SK-N-SH (cell line): ENCODE measurements around the gene CYBA. TPM values are rescaled to one million over a fixed set of nuclear protein-coding genes. Genes with fewer than 3 reads are reported as not detected.

Source experiments
- CTCF ChIA-PET: fragments of 300-600, 350-600 bp; formaldehyde crosslinking; extraction: SDS; loops from one replicate; lab custom pipeline; 2021; lab: Yijun Ruan, JAX
- POLR2A ChIA-PET: fragments of 350-600 bp; sonication (Branson Sonifier 250); formaldehyde crosslinking; extraction: SDS; loops from one replicate; lab custom pipeline; 2020; ENCODE audit warnings: antibody characterized with exemption, inconsistent platforms; lab: Yijun Ruan, JAX
- DNase-seq: peaks from one replicate; pipeline ENCODE4 v3.0.0; 2012
- H2AFZ ChIP-seq: fragments of 200-600 bp; sonication (generic); 2 replicates; pipeline ENCODE4 v1.8.1; 2016; ENCODE audit warnings: antibody characterized with exemption, mild to moderate bottlenecking, low read depth
- H3F3A ChIP-seq: fragments of 200-600 bp; sonication (generic); replicated peaks from 2 replicates; pipeline ENCODE3; 2016; ENCODE audit warnings: antibody characterized with exemption, mild to moderate bottlenecking; ENCODE audit not compliant: insufficient read depth
- H3K27ac ChIP-seq, 2 experiments: fragments of 200-500 bp in 1 of 2; fragments of 200-600 bp in 1 of 2; sonication (Bioruptor generic) in 1 of 2; sonication (generic), shearing (Covaris generic) in 1 of 2; 2 replicates each; pipeline versions ENCODE4 v1.5.1 to v1.6.1; 2014 to 2016; ENCODE audit warnings: low read depth in 2 of 2, inconsistent platforms in 1 of 2, low read length in 1 of 2, mild to moderate bottlenecking in 1 of 2, mixed read lengths in 1 of 2
- H3K27me3 ChIP-seq: fragments of 200-600 bp; sonication (generic), shearing (Covaris generic); 2 replicates; pipeline ENCODE4 v1.6.1; 2016; ENCODE audit warnings: mixed run types; ENCODE audit not compliant: insufficient read depth
- H3K36me3 ChIP-seq, 2 experiments: fragments of 200-500 bp in 1 of 2; fragments of 200-600 bp in 1 of 2; sonication (Bioruptor generic) in 1 of 2; sonication (generic) in 1 of 2; replicated peaks in 1 of 2; 2 replicates each; pipeline versions ENCODE3 to v1.5.1; 2014 to 2016; ENCODE audit warnings: low read length in 1 of 2, mild to moderate bottlenecking in 1 of 2; ENCODE audit not compliant: insufficient read depth in 2 of 2, control insufficient read depth in 1 of 2
- H3K4me1 ChIP-seq, 2 experiments: fragments of 200-500 bp in 1 of 2; fragments of 200-600 bp in 1 of 2; sonication (Bioruptor generic) in 1 of 2; sonication (generic), shearing (Covaris generic) in 1 of 2; 2 replicates each; pipeline versions ENCODE4 v1.5.1 to v1.6.1; 2014 to 2016; ENCODE audit warnings: low read depth in 1 of 2, low read length in 1 of 2, mixed run types in 1 of 2; ENCODE audit not compliant: insufficient read depth in 2 of 2, control insufficient read depth in 1 of 2
- H3K4me2 ChIP-seq: fragments of 200-600 bp; sonication (generic), shearing (Covaris generic); 2 replicates; pipeline ENCODE4 v1.6.1; 2017; ENCODE audit warnings: mixed run types
- H3K4me3 ChIP-seq, 2 experiments: fragments of 200-500 bp in 1 of 2; fragments of 200-600 bp in 1 of 2; sonication (Bioruptor generic) in 1 of 2; sonication (generic), shearing (Covaris generic) in 1 of 2; 2 replicates each; pipeline versions ENCODE4 v1.5.1 to v1.8.1; 2014 to 2016; ENCODE audit warnings: low read depth in 2 of 2, inconsistent platforms in 1 of 2, low read length in 1 of 2, mild to moderate bottlenecking in 1 of 2, mixed read lengths in 1 of 2, moderate library complexity in 1 of 2
- H3K79me2 ChIP-seq: fragments of 200-600 bp; sonication (generic); 2 replicates; pipeline ENCODE4 v1.8.1; 2017; ENCODE audit warnings: mild to moderate bottlenecking; ENCODE audit not compliant: insufficient read depth
- H3K9ac ChIP-seq: fragments of 200-600 bp; sonication (generic); 2 replicates; pipeline ENCODE4 v1.6.1; 2017; ENCODE audit warnings: mixed run types
- H3K9me2 ChIP-seq: fragments of 200-600 bp; sonication (generic); 2 replicates; pipeline ENCODE4 v1.6.1; 2017; ENCODE audit warnings: mixed run types
- H3K9me3 ChIP-seq: fragments of 200-600 bp; sonication (generic); 2 replicates; pipeline ENCODE4 v1.6.1; 2017; ENCODE audit warnings: mixed run types, mild to moderate bottlenecking, moderate library complexity
- H4K20me1 ChIP-seq: fragments of 200-600 bp; sonication (generic); 2 replicates; pipeline ENCODE4 v1.6.1; 2017; ENCODE audit warnings: mild to moderate bottlenecking, mixed run types; ENCODE audit not compliant: insufficient read depth
- CHD2 ChIP-seq: fragments of 150-350 bp; IDR thresholded peaks from 2 replicates; pipeline ENCODE4 v1.6.1; 2018; ENCODE audit warnings: low read length; ENCODE audit not compliant: partially characterized antibody
- ELF1 ChIP-seq: IDR thresholded peaks from 2 replicates; pipeline ENCODE4 v1.4.0; 2012
- EP300 ChIP-seq, 2 experiments: IDR thresholded peaks; 2 replicates each; pipeline versions ENCODE4 v1.4.0 to v1.6.1; 2012; ENCODE audit warnings: borderline replicate concordance in 1 of 2, low read depth in 1 of 2, low read length in 1 of 2
- FOSL2 ChIP-seq: IDR thresholded peaks from 2 replicates; pipeline ENCODE4 v1.4.0; 2012; ENCODE audit warnings: low read depth, mild to moderate bottlenecking, moderate library complexity, borderline replicate concordance
- GABPA ChIP-seq: IDR thresholded peaks from 2 replicates; pipeline ENCODE4 v1.4.0; 2012; ENCODE audit warnings: low read depth, mild to moderate bottlenecking
- GATA2 ChIP-seq: sonication (generic); formaldehyde crosslinking; IDR thresholded peaks from 2 replicates; pipeline ENCODE4 v1.5.0; 2020; ENCODE audit warnings: mild to moderate bottlenecking, missing genetic modification reagents
- MXI1 ChIP-seq: IDR thresholded peaks from 2 replicates; pipeline ENCODE4 v1.6.1; 2012; ENCODE audit warnings: mild to moderate bottlenecking, low read depth, low read length, improper control_type of control experiment
- RAD21 ChIP-seq: IDR thresholded peaks from 2 replicates; pipeline ENCODE4 v1.6.1; 2012; ENCODE audit warnings: mild to moderate bottlenecking, low read length
- RXRA ChIP-seq: IDR thresholded peaks from 2 replicates; pipeline ENCODE4 v1.4.0; 2012; ENCODE audit warnings: low read depth, mild to moderate bottlenecking, borderline replicate concordance
- SIN3A ChIP-seq: IDR thresholded peaks from 2 replicates; pipeline ENCODE4 v1.6.1; 2012; ENCODE audit warnings: low read depth, mild to moderate bottlenecking, low read length, moderate library complexity, borderline replicate concordance
- SMC3 ChIP-seq: IDR thresholded peaks from 2 replicates; pipeline ENCODE4 v1.6.1; 2012; ENCODE audit warnings: low read depth, low read length, improper control_type of control experiment
- TAF1 ChIP-seq: IDR thresholded peaks from 2 replicates; pipeline ENCODE4 v1.6.1; 2012; ENCODE audit warnings: low read depth, mild to moderate bottlenecking, low read length, moderate library complexity, borderline replicate concordance
- TCF12 ChIP-seq: IDR thresholded peaks from 2 replicates; pipeline ENCODE4 v1.4.0; 2012
- TEAD4 ChIP-seq: IDR thresholded peaks from 2 replicates; pipeline ENCODE4 v1.4.0; 2012; ENCODE audit warnings: mild to moderate bottlenecking, borderline replicate concordance; ENCODE audit not compliant: insufficient read depth
- WGBS: methylation state at CpG from one replicate; pipeline ENCODE4 v1.1.6; 2017; ENCODE audit warnings: low lambda C conversion rate; 5-methylcytosine and 5-hydroxymethylcytosine counted together
- polyA plus RNA-seq, 3 experiments: library from polyadenylated mRNA; depleted of rRNA; stranded (reverse); fragments of >200 nt; gene quantifications; 2 replicates each; pipeline ENCODE4 v1.2.3, GENCODE V29; 2012
- TF ChIP-seq, protein P1 (sequence below): IDR thresholded peaks from 2 replicates; pipeline ENCODE4 v1.4.0; 2012; ENCODE audit warnings: low read depth, borderline replicate concordance
- TF ChIP-seq, protein P2 (sequence below): IDR thresholded peaks from 2 replicates; pipeline ENCODE4; 2012
- TF ChIP-seq, protein P3 (sequence below): fragments of 150-350 bp; IDR thresholded peaks from 2 replicates; pipeline ENCODE4 v1.6.1; 2017; ENCODE audit warnings: antibody characterized with exemption, low read length, low read depth, borderline replicate concordance
- TF ChIP-seq, protein P4 (sequence below): IDR thresholded peaks from 2 replicates; pipeline ENCODE4 v1.6.1; 2012; ENCODE audit warnings: mild to moderate bottlenecking, low read depth, low read length, moderate library complexity
- TF ChIP-seq, protein P5 (sequence below): fragments of 150-350 bp; IDR thresholded peaks from 2 replicates; pipeline ENCODE4 v1.6.1; 2016; ENCODE audit warnings: mild to moderate bottlenecking, low read depth, low read length

CYBA gene
- polyA plus RNA-seq, 1 of the 3 experiments (the other 2 are of a cell fraction) = 176 TPM

DNA sequence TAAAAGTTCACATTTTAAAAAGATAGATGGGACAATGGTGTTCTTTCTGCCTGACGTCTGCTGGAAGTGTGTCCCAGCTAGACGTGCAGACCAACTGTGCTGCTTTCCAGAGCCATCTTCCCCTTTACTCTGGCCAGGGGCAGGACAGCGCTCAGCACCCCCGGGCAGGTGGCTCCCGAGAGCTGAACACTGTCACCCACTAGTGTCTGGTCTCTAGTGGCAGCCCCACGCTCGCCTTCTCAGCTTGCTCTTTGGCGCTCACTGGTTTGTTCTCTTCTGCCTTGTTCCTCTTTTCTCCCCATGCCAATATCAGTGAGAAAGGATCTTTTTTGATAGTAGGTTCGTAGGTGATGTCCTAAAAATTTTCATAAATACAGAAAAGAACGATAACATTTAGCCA lies 54.9 kb downstream of the CYBA start:
- TF ChIP-seq EP300 (IDR thresholded peaks at IDR 0.05; ENCODE audit: borderline replicate concordance in 1 of 2, low read depth in 1 of 2, low read length in 1 of 2) (no peak), TCF12 (no peak), GABPA (no peak), GATA2 (CRISPR knock-in tag) (no peak), MXI1 (no peak), ELF1 (no peak), RXRA (no peak), TAF1 (no peak), FOSL2 (no peak), SMC3 (no peak), SIN3A (no peak), RAD21 (no peak), TEAD4 (no peak)
- TF ChIP-seq, protein P1, sequence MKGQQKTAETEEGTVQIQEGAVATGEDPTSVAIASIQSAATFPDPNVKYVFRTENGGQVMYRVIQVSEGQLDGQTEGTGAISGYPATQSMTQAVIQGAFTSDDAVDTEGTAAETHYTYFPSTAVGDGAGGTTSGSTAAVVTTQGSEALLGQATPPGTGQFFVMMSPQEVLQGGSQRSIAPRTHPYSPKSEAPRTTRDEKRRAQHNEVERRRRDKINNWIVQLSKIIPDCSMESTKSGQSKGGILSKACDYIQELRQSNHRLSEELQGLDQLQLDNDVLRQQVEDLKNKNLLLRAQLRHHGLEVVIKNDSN = no peak
- TF ChIP-seq, protein P2, sequence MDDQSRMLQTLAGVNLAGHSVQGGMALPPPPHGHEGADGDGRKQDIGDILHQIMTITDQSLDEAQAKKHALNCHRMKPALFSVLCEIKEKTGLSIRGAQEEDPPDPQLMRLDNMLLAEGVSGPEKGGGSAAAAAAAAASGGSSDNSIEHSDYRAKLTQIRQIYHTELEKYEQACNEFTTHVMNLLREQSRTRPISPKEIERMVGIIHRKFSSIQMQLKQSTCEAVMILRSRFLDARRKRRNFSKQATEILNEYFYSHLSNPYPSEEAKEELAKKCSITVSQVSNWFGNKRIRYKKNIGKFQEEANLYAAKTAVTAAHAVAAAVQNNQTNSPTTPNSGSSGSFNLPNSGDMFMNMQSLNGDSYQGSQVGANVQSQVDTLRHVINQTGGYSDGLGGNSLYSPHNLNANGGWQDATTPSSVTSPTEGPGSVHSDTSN = no peak
- TF ChIP-seq, protein P3, sequence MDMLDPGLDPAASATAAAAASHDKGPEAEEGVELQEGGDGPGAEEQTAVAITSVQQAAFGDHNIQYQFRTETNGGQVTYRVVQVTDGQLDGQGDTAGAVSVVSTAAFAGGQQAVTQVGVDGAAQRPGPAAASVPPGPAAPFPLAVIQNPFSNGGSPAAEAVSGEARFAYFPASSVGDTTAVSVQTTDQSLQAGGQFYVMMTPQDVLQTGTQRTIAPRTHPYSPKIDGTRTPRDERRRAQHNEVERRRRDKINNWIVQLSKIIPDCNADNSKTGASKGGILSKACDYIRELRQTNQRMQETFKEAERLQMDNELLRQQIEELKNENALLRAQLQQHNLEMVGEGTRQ = no peak
- Histone ChIP-seq H3K9me3 (no peaks in the 10 kb centered on the region), H3K9ac (no peak overlapping the region), H3K27ac (no peak overlapping the region), H3K4me3 (no peak overlapping the region), H3K9me2 (no peaks in the 10 kb centered on the region), H3K79me2 (peaks cover 50% of the 10 kb centered on the region; the same call in 1 of the 2 replicates), H3F3A (no peaks in the 10 kb centered on the region), H2AFZ (no peak overlapping the region), H3K36me3 (peaks cover 27 to 47% of the 10 kb centered on the region in 2 experiments), H3K27me3 (no peaks in the 10 kb centered on the region), H3K4me2 (no peak overlapping the region), H4K20me1 (no peaks in the 10 kb centered on the region; the same call in 1 of the 2 replicates), H3K4me1 (no peaks in the 10 kb centered on the region)
- POLR2A ChIA-PET = no interaction called here
- no peak for DNase-seq
- WGBS = 98% methylated on average over 8 of the region's 10 CpGs
- CTCF ChIA-PET = interaction anchor here (1.1 kb wide), 1 partner anchor 107 kb away, joined by 3 read pairs; no protein-coding TSS in a partner anchor

DNA sequence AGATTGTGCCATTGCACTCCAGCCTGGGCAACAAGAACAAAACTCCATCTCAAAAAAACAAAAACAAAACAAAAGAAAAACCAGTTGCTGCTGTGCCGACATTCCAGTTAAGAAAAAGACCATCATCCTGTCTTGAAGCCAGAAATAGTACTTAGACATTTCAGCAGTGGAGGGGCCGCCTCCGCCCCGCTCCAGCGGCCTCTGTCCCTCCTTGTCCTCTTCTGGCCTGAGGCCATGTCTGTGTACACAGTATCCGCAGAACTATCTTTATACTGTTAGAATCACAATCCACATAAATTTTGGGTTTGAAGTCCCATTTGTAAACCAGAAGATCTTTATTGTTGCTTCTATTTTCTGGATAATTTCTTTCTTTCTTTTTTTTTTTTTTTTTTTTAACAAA lies 55.8 kb downstream of the CYBA start:
- no peak overlapping the region for H3K27ac ChIP-seq
- H3K4me2 ChIP-seq = no peak overlapping the region
- 95% methylated on average over 6 of the region's 6 CpGs for WGBS
- H3K9me3 ChIP-seq = no peaks in the 10 kb centered on the region
- peaks cover 46% of the 10 kb centered on the region; the same call in 1 of the 2 replicates for H3K79me2 ChIP-seq
- H3K27me3 ChIP-seq = no peaks in the 10 kb centered on the region
- H3K4me1 ChIP-seq = no peaks in the 10 kb centered on the region
- H3K9ac ChIP-seq = no peak overlapping the region
- ChIA-PET POLR2A (interaction anchor here (0.6 kb wide), 1 partner anchor 17 kb away, joined by 3 read pairs; no protein-coding TSS in a partner anchor), CTCF (interaction anchor here (1.1 kb wide), 1 partner anchor 107 kb away, joined by 3 read pairs; no protein-coding TSS in a partner anchor)
- H3K4me3 ChIP-seq = no peak overlapping the region
- H3K9me2 ChIP-seq = no peaks in the 10 kb centered on the region
- no peak for DNase-seq
- no peaks in the 10 kb centered on the region for H3F3A ChIP-seq
- TF ChIP-seq RAD21 (no peak), GATA2 (CRISPR knock-in tag) (no peak), EP300 (IDR thresholded peaks at IDR 0.05; ENCODE audit: borderline replicate concordance in 1 of 2, low read depth in 1 of 2, low read length in 1 of 2) (no peak), CHD2 (no peak)
- TF ChIP-seq, protein P4, sequence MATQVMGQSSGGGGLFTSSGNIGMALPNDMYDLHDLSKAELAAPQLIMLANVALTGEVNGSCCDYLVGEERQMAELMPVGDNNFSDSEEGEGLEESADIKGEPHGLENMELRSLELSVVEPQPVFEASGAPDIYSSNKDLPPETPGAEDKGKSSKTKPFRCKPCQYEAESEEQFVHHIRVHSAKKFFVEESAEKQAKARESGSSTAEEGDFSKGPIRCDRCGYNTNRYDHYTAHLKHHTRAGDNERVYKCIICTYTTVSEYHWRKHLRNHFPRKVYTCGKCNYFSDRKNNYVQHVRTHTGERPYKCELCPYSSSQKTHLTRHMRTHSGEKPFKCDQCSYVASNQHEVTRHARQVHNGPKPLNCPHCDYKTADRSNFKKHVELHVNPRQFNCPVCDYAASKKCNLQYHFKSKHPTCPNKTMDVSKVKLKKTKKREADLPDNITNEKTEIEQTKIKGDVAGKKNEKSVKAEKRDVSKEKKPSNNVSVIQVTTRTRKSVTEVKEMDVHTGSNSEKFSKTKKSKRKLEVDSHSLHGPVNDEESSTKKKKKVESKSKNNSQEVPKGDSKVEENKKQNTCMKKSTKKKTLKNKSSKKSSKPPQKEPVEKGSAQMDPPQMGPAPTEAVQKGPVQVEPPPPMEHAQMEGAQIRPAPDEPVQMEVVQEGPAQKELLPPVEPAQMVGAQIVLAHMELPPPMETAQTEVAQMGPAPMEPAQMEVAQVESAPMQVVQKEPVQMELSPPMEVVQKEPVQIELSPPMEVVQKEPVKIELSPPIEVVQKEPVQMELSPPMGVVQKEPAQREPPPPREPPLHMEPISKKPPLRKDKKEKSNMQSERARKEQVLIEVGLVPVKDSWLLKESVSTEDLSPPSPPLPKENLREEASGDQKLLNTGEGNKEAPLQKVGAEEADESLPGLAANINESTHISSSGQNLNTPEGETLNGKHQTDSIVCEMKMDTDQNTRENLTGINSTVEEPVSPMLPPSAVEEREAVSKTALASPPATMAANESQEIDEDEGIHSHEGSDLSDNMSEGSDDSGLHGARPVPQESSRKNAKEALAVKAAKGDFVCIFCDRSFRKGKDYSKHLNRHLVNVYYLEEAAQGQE = no peak
- TF ChIP-seq, protein P5, sequence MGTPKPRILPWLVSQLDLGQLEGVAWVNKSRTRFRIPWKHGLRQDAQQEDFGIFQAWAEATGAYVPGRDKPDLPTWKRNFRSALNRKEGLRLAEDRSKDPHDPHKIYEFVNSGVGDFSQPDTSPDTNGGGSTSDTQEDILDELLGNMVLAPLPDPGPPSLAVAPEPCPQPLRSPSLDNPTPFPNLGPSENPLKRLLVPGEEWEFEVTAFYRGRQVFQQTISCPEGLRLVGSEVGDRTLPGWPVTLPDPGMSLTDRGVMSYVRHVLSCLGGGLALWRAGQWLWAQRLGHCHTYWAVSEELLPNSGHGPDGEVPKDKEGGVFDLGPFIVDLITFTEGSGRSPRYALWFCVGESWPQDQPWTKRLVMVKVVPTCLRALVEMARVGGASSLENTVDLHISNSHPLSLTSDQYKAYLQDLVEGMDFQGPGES = no peak
- TF ChIP-seq, protein P2 = no peak
- H3K36me3 ChIP-seq = peaks cover 21 to 42% of the 10 kb centered on the region in 2 experiments
- H4K20me1 ChIP-seq = no peaks in the 10 kb centered on the region; the same call in 1 of the 2 replicates
- H2AFZ ChIP-seq = no peak overlapping the region
